Brain microvascular endothelial cell (primary cell): Measurements from ENCODE around the gene TMEM147.

Experiments
- DNase-seq: peaks from one replicate; pipeline ENCODE4 v3.0.0-alpha.2; 2020
- H3K27ac ChIP-seq: fragments of 250-450 bp; sonication (Bioruptor Pico); 2 replicates; pipeline ENCODE4 v1.5.1; 2020; ENCODE audit warnings: mild to moderate bottlenecking, moderate library complexity
- H3K27me3 ChIP-seq: fragments of 250-450 bp; sonication (Bioruptor Pico); replicated peaks from 2 replicates; pipeline ENCODE4 v1.5.1; 2020; ENCODE audit warnings: mild to moderate bottlenecking
- H3K36me3 ChIP-seq: fragments of 250-450 bp; sonication (Bioruptor Pico); replicated peaks from 2 replicates; pipeline ENCODE4 v1.5.1; 2020; ENCODE audit warnings: mild to moderate bottlenecking
- H3K4me3 ChIP-seq: 2 replicates; pipeline ENCODE4 v1.5.1; 2011; ENCODE audit warnings: low read depth, mild to moderate bottlenecking, control low read depth, low read length, moderate library complexity
- in situ Hi-C: cut with HindIII; loops from 2 replicates; pipeline ENCODE4 v1.10.0; 2017; ENCODE audit warnings: low sequenced_read_pairs, low pct_ligation_motif_present
- TF ChIP-seq, protein P1 (sequence below): IDR thresholded peaks from 2 replicates; pipeline ENCODE4 v1.5.1; 2011; ENCODE audit warnings: low read depth, mild to moderate bottlenecking, moderate library complexity, low read length, control low read depth, inconsistent platforms; ENCODE audit errors: missing control alignments

Gene TMEM147

GRCh38 chr19:35501684-35502083, 43.7 kb upstream of the TMEM147 start:
- Histone ChIP-seq H3K36me3 (no peaks in the 10 kb centered on the region), H3K4me3 (no peak overlapping the region), H3K27ac (no peak overlapping the region), H3K27me3 (peaks cover 3% of the 10 kb centered on the region)
- in situ Hi-C loops = no loop called here
- DNase-seq = no peak
- TF ChIP-seq, protein P1, sequence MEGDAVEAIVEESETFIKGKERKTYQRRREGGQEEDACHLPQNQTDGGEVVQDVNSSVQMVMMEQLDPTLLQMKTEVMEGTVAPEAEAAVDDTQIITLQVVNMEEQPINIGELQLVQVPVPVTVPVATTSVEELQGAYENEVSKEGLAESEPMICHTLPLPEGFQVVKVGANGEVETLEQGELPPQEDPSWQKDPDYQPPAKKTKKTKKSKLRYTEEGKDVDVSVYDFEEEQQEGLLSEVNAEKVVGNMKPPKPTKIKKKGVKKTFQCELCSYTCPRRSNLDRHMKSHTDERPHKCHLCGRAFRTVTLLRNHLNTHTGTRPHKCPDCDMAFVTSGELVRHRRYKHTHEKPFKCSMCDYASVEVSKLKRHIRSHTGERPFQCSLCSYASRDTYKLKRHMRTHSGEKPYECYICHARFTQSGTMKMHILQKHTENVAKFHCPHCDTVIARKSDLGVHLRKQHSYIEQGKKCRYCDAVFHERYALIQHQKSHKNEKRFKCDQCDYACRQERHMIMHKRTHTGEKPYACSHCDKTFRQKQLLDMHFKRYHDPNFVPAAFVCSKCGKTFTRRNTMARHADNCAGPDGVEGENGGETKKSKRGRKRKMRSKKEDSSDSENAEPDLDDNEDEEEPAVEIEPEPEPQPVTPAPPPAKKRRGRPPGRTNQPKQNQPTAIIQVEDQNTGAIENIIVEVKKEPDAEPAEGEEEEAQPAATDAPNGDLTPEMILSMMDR = no peak

DNA sequence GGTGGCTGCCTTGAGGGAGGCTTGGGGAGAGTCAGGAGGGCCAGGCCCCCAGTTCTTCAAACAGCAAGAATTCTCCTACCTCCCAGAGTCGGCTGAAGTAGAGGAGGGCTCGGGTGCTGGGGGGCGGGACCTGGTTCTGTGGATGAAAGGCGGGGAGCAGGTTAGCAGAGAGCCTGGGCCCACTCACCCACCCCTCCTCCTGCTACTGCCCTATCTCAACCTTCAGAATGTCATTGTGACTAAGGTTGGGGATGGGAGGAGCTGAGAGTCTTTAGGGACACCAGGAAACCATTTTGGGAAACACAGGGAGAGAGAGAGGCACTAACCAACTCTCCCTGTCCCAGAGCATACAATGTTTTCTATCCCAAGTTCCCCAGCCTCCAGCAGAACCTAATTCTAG, 42.7 kb upstream of the TMEM147 start:
- Histone ChIP-seq H3K27ac (no peak overlapping the region), H3K4me3 (no peak overlapping the region), H3K36me3 (no peaks in the 10 kb centered on the region), H3K27me3 (peaks cover 12% of the 10 kb centered on the region)
- in situ Hi-C loops = no loop called here
- TF ChIP-seq, protein P1 = no peak
- DNase-seq = no peak

- Histone ChIP-seq H3K27ac (no peak overlapping the region), H3K36me3 (no peaks in the 10 kb centered on the region), H3K4me3 (no peak overlapping the region), H3K27me3 (peaks cover 44% of the 10 kb centered on the region)
- no peak for DNase-seq
- in situ Hi-C loops = no loop called here
- TF ChIP-seq, protein P1 = no peak
Observed at GRCh38 chr19:35506011-35506410, 39.4 kb upstream of the TMEM147 start.

- in situ Hi-C loops = no loop called here
- no peak overlapping the region for H3K27ac ChIP-seq
Observed at GRCh38 chr19:35507561-35507960, 37.9 kb upstream of the TMEM147 start.

GRCh38 chr19:35508129-35508528, 37.3 kb upstream of the TMEM147 start:
- in situ Hi-C loops = no loop called here
- H3K27ac ChIP-seq = no peak overlapping the region
- TF ChIP-seq, protein P1 = no peak
- H3K36me3 ChIP-seq = no peaks in the 10 kb centered on the region
- no peak for DNase-seq
- H3K27me3 ChIP-seq = peaks cover 47% of the 10 kb centered on the region
- no peak overlapping the region for H3K4me3 ChIP-seq

More at GRCh38 chr19:35507561-35507960, 37.9 kb upstream of the TMEM147 start:
- no peak for DNase-seq
- H3K27me3 ChIP-seq = peaks cover 47% of the 10 kb centered on the region
- no peaks in the 10 kb centered on the region for H3K36me3 ChIP-seq
- no peak overlapping the region for H3K4me3 ChIP-seq
- TF ChIP-seq, protein P1 = no peak

DNA sequence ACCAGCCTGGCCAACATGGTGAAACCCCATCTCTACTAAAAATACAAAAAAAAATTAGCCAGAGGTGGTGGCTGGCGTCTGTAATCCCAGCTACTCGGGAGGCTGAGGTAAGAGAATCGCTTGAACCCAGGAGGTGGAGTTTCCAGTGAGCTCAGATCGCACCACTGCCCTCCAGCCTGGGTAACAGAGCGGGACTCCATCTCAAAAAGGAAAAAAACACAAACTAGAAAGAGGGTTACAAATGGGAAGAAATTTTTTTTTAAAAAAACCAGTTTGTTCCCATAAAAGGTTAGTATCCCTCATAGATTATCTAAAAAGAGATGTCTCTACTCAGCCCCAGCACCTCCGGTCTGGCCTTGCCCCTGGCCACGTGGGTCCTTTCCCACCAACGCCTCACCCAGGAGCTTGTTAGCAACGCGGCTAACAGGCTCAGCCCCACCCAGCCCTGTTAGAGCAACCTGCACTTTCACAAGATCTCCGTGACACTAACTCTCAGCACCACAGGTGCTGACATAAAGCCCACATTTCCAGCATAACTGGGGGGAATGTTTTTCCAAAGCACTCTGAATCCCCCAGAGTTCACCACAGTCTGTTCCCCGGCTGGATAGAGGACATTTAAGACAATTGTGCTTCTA, 36.3 kb upstream of the TMEM147 start:
- no peak for DNase-seq

More for the DNA sequence above, 36.3 kb upstream of the TMEM147 start:
- Histone ChIP-seq H3K27me3 (peaks cover 48% of the 10 kb centered on the region), H3K27ac (no peak overlapping the region), H3K4me3 (no peak overlapping the region), H3K36me3 (no peaks in the 10 kb centered on the region)
- TF ChIP-seq, protein P1 = no peak
- in situ Hi-C loops = no loop called here
